Midbrain (tissue), 1 donor: ENCODE results near the gene MED16.
"Not testable (repeated sequence)": the region's sequence is repeated elsewhere in the genome, so short reads cannot be mapped to it uniquely, and the experiment has no call there.

ENCODE experiments used
- DNase-seq: peaks from one replicate; lab custom pipeline; 2025; lab: John Stamatoyannopoulos, UW

The MED16 gene

GRCh38 chr19:911197-912033, 18.4 kb upstream of the MED16 start:
- no peak for DNase-seq

- no peak for DNase-seq
These were observed 14.3 kb upstream of the MED16 start for GRCh38 chr19:907183-907853.

GRCh38 chr19:906480-906879, 13.5 kb upstream of the MED16 start:
- DNase-seq, result no peak

- no peak for DNase-seq
These were observed 11.6 kb upstream of the MED16 start for GRCh38 chr19:904545-904944.

GRCh38 chr19:903266-903797, 10.3 kb upstream of the MED16 start:
- DNase-seq, result no peak

GRCh38 chr19:902446-903226, 9.6 kb upstream of the MED16 start:
- DNase-seq, result no peak

GRCh38 chr19:902093-902370, 9.0 kb upstream of the MED16 start:
- no peak for DNase-seq

- no peak for DNase-seq
These were observed 8.5 kb upstream of the MED16 start for GRCh38 chr19:901216-902092.

- no peak for DNase-seq
These were observed 7.5 kb upstream of the MED16 start for GRCh38 chr19:900302-901111.

GRCh38 chr19:900043-900301, 7.0 kb upstream of the MED16 start:
- DNase-seq, result no peak

- DNase-seq, result no peak
These were observed 6.5 kb upstream of the MED16 start for GRCh38 chr19:899336-900042.

- DNase-seq, result no peak
These were observed 5.7 kb upstream of the MED16 start for GRCh38 chr19:898663-899062.

GRCh38 chr19:897442-898039, 4.6 kb upstream of the MED16 start:
- no peak for DNase-seq

- no peak for DNase-seq
These were observed 4.0 kb upstream of the MED16 start for GRCh38 chr19:896999-897398.

- no peak for DNase-seq
These were observed 3.4 kb upstream of the MED16 start for GRCh38 chr19:896434-896833.

- no peak for DNase-seq
These were observed 619 bp downstream of the MED16 start for GRCh38 chr19:892243-892893.

GRCh38 chr19:891421-892200, 1.4 kb downstream of the MED16 start:
- not testable (repeated sequence) for DNase-seq

- DNase-seq, result no peak
These were observed 2.2 kb downstream of the MED16 start for GRCh38 chr19:890831-891230.
